NCI-H69 (cell line): ENCODE data around the gene UTS2R.
"Not testable (repeated sequence)": the region's sequence is repeated elsewhere in the genome, so short reads cannot be mapped to it uniquely, and the experiment has no call there.

ENCODE experiments used
- DNase-seq: peaks from one replicate; lab custom pipeline; 2025; lab: John Stamatoyannopoulos, UW

Gene UTS2R

GRCh38 chr17:82334204-82334621 lies 37.4 kb upstream of the UTS2R start:
- DNase-seq: no peak

GRCh38 chr17:82334622-82335394 lies 36.8 kb upstream of the UTS2R start:
- DNase-seq: no peak

- peak; percentile 60 for DNase-seq
Observed at GRCh38 chr17:82338858-82339633, 32.5 kb upstream of the UTS2R start.

GRCh38 chr17:82339634-82340580 lies 31.7 kb upstream of the UTS2R start:
- no peak for DNase-seq

- no peak for DNase-seq
Observed at GRCh38 chr17:82342361-82343079, 29.0 kb upstream of the UTS2R start.

- no peak for DNase-seq
Observed at GRCh38 chr17:82343560-82343959, 28.0 kb upstream of the UTS2R start.

- no peak for DNase-seq
Observed at GRCh38 chr17:82344175-82344907, 27.2 kb upstream of the UTS2R start.

- no peak for DNase-seq
Observed at GRCh38 chr17:82345151-82345976, 26.2 kb upstream of the UTS2R start.

- DNase-seq: no peak
Observed at GRCh38 chr17:82346342-82347300, 24.9 kb upstream of the UTS2R start.

GRCh38 chr17:82347994-82348393 lies 23.6 kb upstream of the UTS2R start:
- not testable (repeated sequence) for DNase-seq

- DNase-seq: no peak
Observed at GRCh38 chr17:82348434-82348833, 23.1 kb upstream of the UTS2R start.

GRCh38 chr17:82348866-82349265 lies 22.7 kb upstream of the UTS2R start:
- DNase-seq: no peak

GRCh38 chr17:82349287-82349701 lies 22.3 kb upstream of the UTS2R start:
- DNase-seq: no peak

- DNase-seq: no peak
Observed at GRCh38 chr17:82350182-82351030, 21.2 kb upstream of the UTS2R start.

GRCh38 chr17:82351254-82351712 lies 20.3 kb upstream of the UTS2R start:
- no peak for DNase-seq

GRCh38 chr17:82351713-82352488 lies 19.7 kb upstream of the UTS2R start:
- peak; percentile 88 for DNase-seq

GRCh38 chr17:82353484-82353883 lies 18.1 kb upstream of the UTS2R start:
- DNase-seq: no peak
